ENCODE measurements around the gene SNRPD1.

DNA sequence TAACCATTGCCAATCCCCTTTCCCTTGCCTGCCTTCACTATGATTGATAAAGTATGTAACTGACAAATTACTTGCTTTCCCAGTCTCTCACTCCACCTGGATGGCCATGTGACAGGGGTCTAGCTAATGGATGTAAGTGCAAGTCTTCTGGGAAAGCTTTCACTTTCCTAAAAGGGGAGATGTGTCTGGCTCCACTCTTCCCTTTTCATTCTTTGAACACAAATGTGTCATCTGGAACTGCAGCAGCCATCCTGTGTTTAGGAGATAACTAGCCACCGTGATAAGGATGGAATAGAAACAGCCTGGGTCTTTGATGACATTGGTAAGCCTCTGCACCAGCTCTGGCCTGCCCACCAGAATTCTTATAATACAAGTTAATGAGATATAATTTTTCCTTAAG is 38.2 kb downstream of the SNRPD1 start:
- TF ChIP-seq, protein P1, sequence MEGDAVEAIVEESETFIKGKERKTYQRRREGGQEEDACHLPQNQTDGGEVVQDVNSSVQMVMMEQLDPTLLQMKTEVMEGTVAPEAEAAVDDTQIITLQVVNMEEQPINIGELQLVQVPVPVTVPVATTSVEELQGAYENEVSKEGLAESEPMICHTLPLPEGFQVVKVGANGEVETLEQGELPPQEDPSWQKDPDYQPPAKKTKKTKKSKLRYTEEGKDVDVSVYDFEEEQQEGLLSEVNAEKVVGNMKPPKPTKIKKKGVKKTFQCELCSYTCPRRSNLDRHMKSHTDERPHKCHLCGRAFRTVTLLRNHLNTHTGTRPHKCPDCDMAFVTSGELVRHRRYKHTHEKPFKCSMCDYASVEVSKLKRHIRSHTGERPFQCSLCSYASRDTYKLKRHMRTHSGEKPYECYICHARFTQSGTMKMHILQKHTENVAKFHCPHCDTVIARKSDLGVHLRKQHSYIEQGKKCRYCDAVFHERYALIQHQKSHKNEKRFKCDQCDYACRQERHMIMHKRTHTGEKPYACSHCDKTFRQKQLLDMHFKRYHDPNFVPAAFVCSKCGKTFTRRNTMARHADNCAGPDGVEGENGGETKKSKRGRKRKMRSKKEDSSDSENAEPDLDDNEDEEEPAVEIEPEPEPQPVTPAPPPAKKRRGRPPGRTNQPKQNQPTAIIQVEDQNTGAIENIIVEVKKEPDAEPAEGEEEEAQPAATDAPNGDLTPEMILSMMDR (IDR thresholded peaks at IDR 0.05; ENCODE audit: low read depth, low read length): no peak
- TF ChIP-seq POLR2A (IDR thresholded peaks at IDR 0.05; ENCODE audit: extremely low read depth, insufficient read length) (no peak), MAX (IDR thresholded peaks at IDR 0.05; ENCODE audit: low read depth, low read length) (no peak)

All from NB4 (cell line).